ENCODE data around the gene ELOVL4. TPM values are rescaled to one million over a fixed set of nuclear protein-coding genes. Genes with fewer than 3 reads are reported as not detected.

Gene ELOVL4
- total and polyA plus RNA-seq, 8 donors, result 0.68 to 1.7 (median 1.1) TPM

DNA sequence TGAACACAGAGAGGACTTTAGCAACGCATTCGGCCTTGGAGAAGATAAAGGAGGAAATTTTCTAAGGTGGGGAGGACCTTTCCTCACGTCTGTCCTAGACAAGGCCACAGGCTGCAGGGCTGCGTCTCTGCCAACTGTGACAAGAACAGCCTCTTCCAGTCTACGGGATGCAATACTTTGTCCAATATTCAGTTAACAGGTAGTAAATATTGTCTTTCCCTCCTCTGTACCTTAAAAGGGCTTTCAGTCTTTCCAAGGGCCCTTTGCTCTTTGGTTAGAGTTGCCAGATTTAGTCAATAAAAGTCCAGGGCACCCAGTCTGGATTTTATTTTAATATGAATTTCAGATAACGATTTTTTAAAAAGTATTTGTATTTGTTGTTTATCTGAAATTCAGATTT, 78.2 kb downstream of the ELOVL4 start:
- TF ChIP-seq, protein P1, sequence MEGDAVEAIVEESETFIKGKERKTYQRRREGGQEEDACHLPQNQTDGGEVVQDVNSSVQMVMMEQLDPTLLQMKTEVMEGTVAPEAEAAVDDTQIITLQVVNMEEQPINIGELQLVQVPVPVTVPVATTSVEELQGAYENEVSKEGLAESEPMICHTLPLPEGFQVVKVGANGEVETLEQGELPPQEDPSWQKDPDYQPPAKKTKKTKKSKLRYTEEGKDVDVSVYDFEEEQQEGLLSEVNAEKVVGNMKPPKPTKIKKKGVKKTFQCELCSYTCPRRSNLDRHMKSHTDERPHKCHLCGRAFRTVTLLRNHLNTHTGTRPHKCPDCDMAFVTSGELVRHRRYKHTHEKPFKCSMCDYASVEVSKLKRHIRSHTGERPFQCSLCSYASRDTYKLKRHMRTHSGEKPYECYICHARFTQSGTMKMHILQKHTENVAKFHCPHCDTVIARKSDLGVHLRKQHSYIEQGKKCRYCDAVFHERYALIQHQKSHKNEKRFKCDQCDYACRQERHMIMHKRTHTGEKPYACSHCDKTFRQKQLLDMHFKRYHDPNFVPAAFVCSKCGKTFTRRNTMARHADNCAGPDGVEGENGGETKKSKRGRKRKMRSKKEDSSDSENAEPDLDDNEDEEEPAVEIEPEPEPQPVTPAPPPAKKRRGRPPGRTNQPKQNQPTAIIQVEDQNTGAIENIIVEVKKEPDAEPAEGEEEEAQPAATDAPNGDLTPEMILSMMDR (IDR thresholded peaks at IDR 0.05), result no peak
- Histone ChIP-seq H3K9me3 (no peaks in the 10 kb centered on the region), H3K4me3 (no peak overlapping the region), H3K27ac (no peak overlapping the region), H3K4me1 (peaks cover 0 to 7% of the 10 kb centered on the region in 2 donors), H3K27me3 (peaks cover 0 to 6% of the 10 kb centered on the region in 2 donors), H3K36me3 (no peaks in the 10 kb centered on the region)
- ATAC-seq (no peak), DNase-seq (no peak)
- intact Hi-C loops (cut with DNase I), result no loop called here

DNA sequence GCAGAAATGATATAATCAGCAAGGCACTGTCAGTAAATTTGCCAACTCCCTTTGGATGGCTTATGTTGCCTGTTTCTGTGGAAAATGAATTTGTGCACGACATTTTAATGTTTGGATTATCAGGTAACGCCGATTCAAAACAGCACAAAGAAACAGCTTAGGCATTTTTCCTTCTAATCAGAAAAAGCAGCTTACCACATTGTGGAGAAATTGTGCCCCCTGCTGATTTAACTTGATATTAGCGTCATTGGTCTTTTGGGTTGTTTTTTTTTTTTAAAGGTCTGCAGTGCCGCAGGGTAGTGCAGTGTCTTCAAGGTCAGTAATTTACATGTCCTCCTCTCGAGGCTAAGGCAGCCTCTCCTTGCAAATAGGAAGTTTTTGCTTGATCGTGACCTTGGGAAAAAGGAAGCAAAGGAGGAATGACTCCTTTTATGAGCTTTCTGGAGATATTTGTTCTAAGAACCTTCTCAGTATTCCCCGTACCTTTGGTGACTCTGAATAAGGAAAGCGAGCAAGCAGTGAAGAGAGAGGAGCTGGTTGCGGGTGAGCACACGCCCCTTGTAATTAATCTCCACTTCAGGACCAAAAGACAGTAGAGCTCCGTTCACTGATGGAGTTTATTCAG, 79.1 kb downstream of the ELOVL4 start:
- H3K9me3 ChIP-seq, result no peaks in the 10 kb centered on the region
- no peak overlapping the region for H3K27ac ChIP-seq
- intact Hi-C loops (cut with DNase I), result no loop called here
- H3K4me1 ChIP-seq, result peaks cover 0 to 7% of the 10 kb centered on the region in 2 donors
- peaks cover 0 to 6% of the 10 kb centered on the region in 2 donors for H3K27me3 ChIP-seq
- DNase-seq, result peak in 2 of 4 donors; percentile 63 to 76
- no peaks in the 10 kb centered on the region for H3K36me3 ChIP-seq
- H3K4me3 ChIP-seq, result no peak overlapping the region
- TF ChIP-seq, protein P1 (IDR thresholded peaks at IDR 0.05), result peak; percentile 40 to 45
- peak; percentile 56 for ATAC-seq

Other genes with a start within 250 kb of the ELOVL4 start
- 1 to 10 TPM; 2.6 to 4.0 TPM for gene TTK, start 57.1 kb upstream of the ELOVL4 start, total RNA-seq
- 10 to 100 TPM; 11.0 to 35.1 (median 19.2) TPM for gene TTK, start 57.1 kb upstream of the ELOVL4 start, polyA plus RNA-seq (ENCODE audit: insufficient read length in 6 of 6)
- gene BCKDHB, start 159.1 kb upstream of the ELOVL4 start, total RNA-seq, result 10 to 100 TPM; 15.1 to 26.1 TPM
- gene BCKDHB, start 159.1 kb upstream of the ELOVL4 start, polyA plus RNA-seq (ENCODE audit: insufficient read length in 6 of 6), result 10 to 100 TPM; 20.5 to 24.0 (median 22.0) TPM